Stimulated activated CD8-positive, alpha-beta memory T cell treated with anti-CD3 and anti-CD28 coated beads, Interleukin-12 subunit alpha, Interleukin-12 subunit beta, amount 100 ng/mL, for 24 hours (primary cell): Measurements from ENCODE around the gene DNAJC13.
A peak's percentile ranks its signal among the peaks of the same experiment; 100 is the strongest.
"Not testable (repeated sequence)": the region's sequence is repeated elsewhere in the genome, so short reads cannot be mapped to it uniquely, and the experiment has no call there.

ENCODE experiments used
- DNase-seq: peaks from one replicate; pipeline ENCODE4 v3.0.0-alpha.2; 2020; ENCODE audit errors: extremely low read depth

The DNAJC13 gene

GRCh38 chr3:132416807-132417694, at the start of gene DNAJC13:
TSS of gene DNAJC13 (plus strand) at chr3:132417502. CDS start at chr3:132434551, 17,049 bp downstream.
- DNase-seq = peak; percentile 76

- no peak for DNase-seq
These were observed 48.8 kb upstream of the DNAJC13 start for GRCh38 chr3:132368515-132368914.

GRCh38 chr3:132368962-132369361, 48.3 kb upstream of the DNAJC13 start:
- no peak for DNase-seq

GRCh38 chr3:132376945-132377354, 40.4 kb upstream of the DNAJC13 start:
- DNase-seq = not testable (repeated sequence)

GRCh38 chr3:132378048-132378762, 39.1 kb upstream of the DNAJC13 start:
- no peak for DNase-seq

GRCh38 chr3:132378846-132379245, 38.5 kb upstream of the DNAJC13 start:
- no peak for DNase-seq

GRCh38 chr3:132380920-132381319, 36.4 kb upstream of the DNAJC13 start:
- no peak for DNase-seq

- no peak for DNase-seq
These were observed 35.9 kb upstream of the DNAJC13 start for GRCh38 chr3:132381348-132381944.

- no peak for DNase-seq
These were observed 35.0 kb upstream of the DNAJC13 start for GRCh38 chr3:132382267-132382666.

- no peak for DNase-seq
These were observed 34.6 kb upstream of the DNAJC13 start for GRCh38 chr3:132382688-132383194.

GRCh38 chr3:132386259-132386658, 31.0 kb upstream of the DNAJC13 start:
- DNase-seq = no peak

GRCh38 chr3:132392675-132393074, 24.6 kb upstream of the DNAJC13 start:
- DNase-seq = not testable (repeated sequence)

GRCh38 chr3:132394320-132394719, 23.0 kb upstream of the DNAJC13 start:
- no peak for DNase-seq

GRCh38 chr3:132395126-132395525, 22.2 kb upstream of the DNAJC13 start:
- DNase-seq = no peak

- DNase-seq = no peak
These were observed 21.0 kb upstream of the DNAJC13 start for GRCh38 chr3:132396255-132396654.

- not testable (repeated sequence) for DNase-seq
These were observed 20.5 kb upstream of the DNAJC13 start for GRCh38 chr3:132396776-132397175.

GRCh38 chr3:132399054-132399929, 18.0 kb upstream of the DNAJC13 start:
- DNase-seq = no peak

- no peak for DNase-seq
These were observed 16.0 kb upstream of the DNAJC13 start for GRCh38 chr3:132401255-132401654.

GRCh38 chr3:132404276-132404675, 13.0 kb upstream of the DNAJC13 start:
- DNase-seq = no peak

- DNase-seq = no peak
These were observed 12.1 kb upstream of the DNAJC13 start for GRCh38 chr3:132405188-132405587.

- no peak for DNase-seq
These were observed 11.5 kb upstream of the DNAJC13 start for GRCh38 chr3:132405609-132406299.
